ENCODE results near the gene ZCCHC9.

The ZCCHC9 gene

GRCh38 chr5:81344736-81345135 is 43.3 kb downstream of the ZCCHC9 start:
- H3K9ac ChIP-seq (ENCODE audit: low read length): no peak overlapping the region
- H3K9me3 ChIP-seq (ENCODE audit: control insufficient read depth, low read length): no peaks in the 10 kb centered on the region
- H3K36me3 ChIP-seq (ENCODE audit: control insufficient read depth, insufficient read depth, low read length): no peaks in the 10 kb centered on the region
- no peaks in the 10 kb centered on the region for H3K4me1 ChIP-seq (ENCODE audit: control insufficient read depth, insufficient read depth, low read length)
- H3K27me3 ChIP-seq (ENCODE audit: control insufficient read depth, insufficient read depth, low read length): no peaks in the 10 kb centered on the region
- H3K4me3 ChIP-seq (ENCODE audit: low read length): no peak overlapping the region

- no peak overlapping the region for H3K9ac ChIP-seq (ENCODE audit: low read length)
- no peaks in the 10 kb centered on the region for H3K36me3 ChIP-seq (ENCODE audit: control insufficient read depth, insufficient read depth, low read length)
- no peaks in the 10 kb centered on the region for H3K4me1 ChIP-seq (ENCODE audit: control insufficient read depth, insufficient read depth, low read length)
- no peak overlapping the region for H3K4me3 ChIP-seq (ENCODE audit: low read length)
- H3K27me3 ChIP-seq (ENCODE audit: control insufficient read depth, insufficient read depth, low read length): no peaks in the 10 kb centered on the region
- H3K9me3 ChIP-seq (ENCODE audit: control insufficient read depth, low read length): no peaks in the 10 kb centered on the region
Measured at GRCh38 chr5:81345411-81346003, 44.1 kb downstream of the ZCCHC9 start.

GRCh38 chr5:81349161-81349560 is 47.8 kb downstream of the ZCCHC9 start:
- no peaks in the 10 kb centered on the region for H3K27me3 ChIP-seq (ENCODE audit: control insufficient read depth, insufficient read depth, low read length)
- no peaks in the 10 kb centered on the region for H3K9me3 ChIP-seq (ENCODE audit: control insufficient read depth, low read length)
- H3K4me3 ChIP-seq (ENCODE audit: low read length): no peak overlapping the region
- H3K4me1 ChIP-seq (ENCODE audit: control insufficient read depth, insufficient read depth, low read length): no peaks in the 10 kb centered on the region
- no peaks in the 10 kb centered on the region for H3K36me3 ChIP-seq (ENCODE audit: control insufficient read depth, insufficient read depth, low read length)
- no peak overlapping the region for H3K9ac ChIP-seq (ENCODE audit: low read length)

- Histone ChIP-seq H3K9ac (ENCODE audit: low read length) (no peak overlapping the region), H3K9me3 (ENCODE audit: control insufficient read depth, low read length) (no peaks in the 10 kb centered on the region), H3K4me3 (ENCODE audit: low read length) (no peak overlapping the region), H3K36me3 (ENCODE audit: control insufficient read depth, insufficient read depth, low read length) (no peaks in the 10 kb centered on the region), H3K27me3 (ENCODE audit: control insufficient read depth, insufficient read depth, low read length) (no peaks in the 10 kb centered on the region), H3K4me1 (ENCODE audit: control insufficient read depth, insufficient read depth, low read length) (no peaks in the 10 kb centered on the region)
Measured at GRCh38 chr5:81350507-81350906, 49.1 kb downstream of the ZCCHC9 start.

GRCh38 chr5:81353189-81353588 is 51.8 kb downstream of the ZCCHC9 start:
- Histone ChIP-seq H3K9ac (ENCODE audit: low read length) (no peak overlapping the region), H3K4me3 (ENCODE audit: low read length) (no peak overlapping the region), H3K4me1 (ENCODE audit: control insufficient read depth, insufficient read depth, low read length) (no peaks in the 10 kb centered on the region), H3K36me3 (ENCODE audit: control insufficient read depth, insufficient read depth, low read length) (no peaks in the 10 kb centered on the region), H3K27me3 (ENCODE audit: control insufficient read depth, insufficient read depth, low read length) (no peaks in the 10 kb centered on the region), H3K9me3 (ENCODE audit: control insufficient read depth, low read length) (no peaks in the 10 kb centered on the region)

- Histone ChIP-seq H3K9me3 (ENCODE audit: control insufficient read depth, low read length) (no peaks in the 10 kb centered on the region), H3K27me3 (ENCODE audit: control insufficient read depth, insufficient read depth, low read length) (no peaks in the 10 kb centered on the region), H3K4me3 (ENCODE audit: low read length) (no peak overlapping the region), H3K4me1 (ENCODE audit: control insufficient read depth, insufficient read depth, low read length) (no peaks in the 10 kb centered on the region), H3K9ac (ENCODE audit: low read length) (no peak overlapping the region), H3K36me3 (ENCODE audit: control insufficient read depth, insufficient read depth, low read length) (no peaks in the 10 kb centered on the region)
Measured at GRCh38 chr5:81354093-81354492, 52.7 kb downstream of the ZCCHC9 start.

GRCh38 chr5:81355291-81356251 is 54.2 kb downstream of the ZCCHC9 start:
- no peaks in the 10 kb centered on the region for H3K36me3 ChIP-seq (ENCODE audit: control insufficient read depth, insufficient read depth, low read length)
- no peak overlapping the region for H3K4me3 ChIP-seq (ENCODE audit: low read length)
- no peak overlapping the region for H3K9ac ChIP-seq (ENCODE audit: low read length)
- H3K9me3 ChIP-seq (ENCODE audit: control insufficient read depth, low read length): no peaks in the 10 kb centered on the region
- no peaks in the 10 kb centered on the region for H3K27me3 ChIP-seq (ENCODE audit: control insufficient read depth, insufficient read depth, low read length)
- no peaks in the 10 kb centered on the region for H3K4me1 ChIP-seq (ENCODE audit: control insufficient read depth, insufficient read depth, low read length)

GRCh38 chr5:81359108-81359507 is 57.7 kb downstream of the ZCCHC9 start:
- H3K9ac ChIP-seq (ENCODE audit: low read length): no peak overlapping the region
- H3K27me3 ChIP-seq (ENCODE audit: control insufficient read depth, insufficient read depth, low read length): no peaks in the 10 kb centered on the region
- no peaks in the 10 kb centered on the region for H3K36me3 ChIP-seq (ENCODE audit: control insufficient read depth, insufficient read depth, low read length)
- H3K4me3 ChIP-seq (ENCODE audit: low read length): no peak overlapping the region
- H3K4me1 ChIP-seq (ENCODE audit: control insufficient read depth, insufficient read depth, low read length): no peaks in the 10 kb centered on the region
- no peaks in the 10 kb centered on the region for H3K9me3 ChIP-seq (ENCODE audit: control insufficient read depth, low read length)

- no peak overlapping the region for H3K9ac ChIP-seq (ENCODE audit: low read length)
- no peaks in the 10 kb centered on the region for H3K9me3 ChIP-seq (ENCODE audit: control insufficient read depth, low read length)
- no peaks in the 10 kb centered on the region for H3K36me3 ChIP-seq (ENCODE audit: control insufficient read depth, insufficient read depth, low read length)
- H3K27me3 ChIP-seq (ENCODE audit: control insufficient read depth, insufficient read depth, low read length): no peaks in the 10 kb centered on the region
- H3K4me3 ChIP-seq (ENCODE audit: low read length): no peak overlapping the region
- H3K4me1 ChIP-seq (ENCODE audit: control insufficient read depth, insufficient read depth, low read length): no peaks in the 10 kb centered on the region
Measured at GRCh38 chr5:81359881-81360280, 58.5 kb downstream of the ZCCHC9 start.

- H3K9ac ChIP-seq (ENCODE audit: low read length): no peak overlapping the region
- H3K27me3 ChIP-seq (ENCODE audit: control insufficient read depth, insufficient read depth, low read length): no peaks in the 10 kb centered on the region
- no peaks in the 10 kb centered on the region for H3K9me3 ChIP-seq (ENCODE audit: control insufficient read depth, low read length)
- no peaks in the 10 kb centered on the region for H3K4me1 ChIP-seq (ENCODE audit: control insufficient read depth, insufficient read depth, low read length)
- no peaks in the 10 kb centered on the region for H3K36me3 ChIP-seq (ENCODE audit: control insufficient read depth, insufficient read depth, low read length)
- H3K4me3 ChIP-seq (ENCODE audit: low read length): no peak overlapping the region
Measured at GRCh38 chr5:81360640-81361039, 59.3 kb downstream of the ZCCHC9 start.

- H3K9me3 ChIP-seq (ENCODE audit: control insufficient read depth, low read length): no peaks in the 10 kb centered on the region
Measured at GRCh38 chr5:81361600-81361999, 60.2 kb downstream of the ZCCHC9 start.

More at GRCh38 chr5:81361600-81361999, 60.2 kb downstream of the ZCCHC9 start:
- no peak overlapping the region for H3K9ac ChIP-seq (ENCODE audit: low read length)
- H3K27me3 ChIP-seq (ENCODE audit: control insufficient read depth, insufficient read depth, low read length): no peaks in the 10 kb centered on the region
- no peaks in the 10 kb centered on the region for H3K36me3 ChIP-seq (ENCODE audit: control insufficient read depth, insufficient read depth, low read length)
- no peaks in the 10 kb centered on the region for H3K4me1 ChIP-seq (ENCODE audit: control insufficient read depth, insufficient read depth, low read length)
- H3K4me3 ChIP-seq (ENCODE audit: low read length): no peak overlapping the region

All from mucosa of stomach (tissue), 1 donor.